GM23338 (cell line): Measurements from ENCODE around the gene KCNAB1.

Experiments used
- CTCF ChIP-seq, 2 experiments: fragments of 200-600 bp in 1 of 2; sonication (generic) in 1 of 2; conservative IDR thresholded peaks; 2 replicates each; pipeline versions ENCODE4 v1.5.1 to v1.6.1; 2016 to 2017; ENCODE audit warnings: antibody characterized with exemption in 2 of 2, low read depth in 2 of 2, mild to moderate bottlenecking in 2 of 2, moderate library complexity in 1 of 2
- EZH2 ChIP-seq: fragments of 200-600 bp; sonication (generic); IDR thresholded peaks from one replicate; pipeline ENCODE4 v1.8.0; 2017; ENCODE audit warnings: antibody characterized with exemption, mild to moderate bottlenecking, low read depth; ENCODE audit not compliant: unreplicated experiment
- EZH2phosphoT487 ChIP-seq: fragments of 200-600 bp; sonication (generic); IDR thresholded peaks from one replicate; pipeline ENCODE4 v1.8.1; 2018; ENCODE audit warnings: antibody characterized with exemption; ENCODE audit not compliant: unreplicated experiment
- NANOG ChIP-seq: IDR thresholded peaks from 2 replicates; pipeline ENCODE4 v1.6.1; 2016; ENCODE audit warnings: antibody characterized with exemption, borderline replicate concordance
- POLR2AphosphoS5 ChIP-seq: IDR thresholded peaks from 2 replicates; pipeline ENCODE4 v1.6.1; 2016; ENCODE audit warnings: antibody characterized with exemption, low read depth
- TF ChIP-seq, protein P1 (sequence below): IDR thresholded peaks from one replicate; pipeline ENCODE4 v1.6.1; 2018; ENCODE audit warnings: antibody characterized with exemption; ENCODE audit not compliant: unreplicated experiment

- TF ChIP-seq POLR2AphosphoS5 (no peak), CTCF (conservative IDR thresholded peaks at IDR 0.05; ENCODE audit: low read depth in 2 of 2) (no peak), EZH2 (no peak), EZH2phosphoT487 (no peak), NANOG (no peak)
- TF ChIP-seq, protein P1, sequence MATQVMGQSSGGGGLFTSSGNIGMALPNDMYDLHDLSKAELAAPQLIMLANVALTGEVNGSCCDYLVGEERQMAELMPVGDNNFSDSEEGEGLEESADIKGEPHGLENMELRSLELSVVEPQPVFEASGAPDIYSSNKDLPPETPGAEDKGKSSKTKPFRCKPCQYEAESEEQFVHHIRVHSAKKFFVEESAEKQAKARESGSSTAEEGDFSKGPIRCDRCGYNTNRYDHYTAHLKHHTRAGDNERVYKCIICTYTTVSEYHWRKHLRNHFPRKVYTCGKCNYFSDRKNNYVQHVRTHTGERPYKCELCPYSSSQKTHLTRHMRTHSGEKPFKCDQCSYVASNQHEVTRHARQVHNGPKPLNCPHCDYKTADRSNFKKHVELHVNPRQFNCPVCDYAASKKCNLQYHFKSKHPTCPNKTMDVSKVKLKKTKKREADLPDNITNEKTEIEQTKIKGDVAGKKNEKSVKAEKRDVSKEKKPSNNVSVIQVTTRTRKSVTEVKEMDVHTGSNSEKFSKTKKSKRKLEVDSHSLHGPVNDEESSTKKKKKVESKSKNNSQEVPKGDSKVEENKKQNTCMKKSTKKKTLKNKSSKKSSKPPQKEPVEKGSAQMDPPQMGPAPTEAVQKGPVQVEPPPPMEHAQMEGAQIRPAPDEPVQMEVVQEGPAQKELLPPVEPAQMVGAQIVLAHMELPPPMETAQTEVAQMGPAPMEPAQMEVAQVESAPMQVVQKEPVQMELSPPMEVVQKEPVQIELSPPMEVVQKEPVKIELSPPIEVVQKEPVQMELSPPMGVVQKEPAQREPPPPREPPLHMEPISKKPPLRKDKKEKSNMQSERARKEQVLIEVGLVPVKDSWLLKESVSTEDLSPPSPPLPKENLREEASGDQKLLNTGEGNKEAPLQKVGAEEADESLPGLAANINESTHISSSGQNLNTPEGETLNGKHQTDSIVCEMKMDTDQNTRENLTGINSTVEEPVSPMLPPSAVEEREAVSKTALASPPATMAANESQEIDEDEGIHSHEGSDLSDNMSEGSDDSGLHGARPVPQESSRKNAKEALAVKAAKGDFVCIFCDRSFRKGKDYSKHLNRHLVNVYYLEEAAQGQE, result no peak
Observed at GRCh38 chr3:156321945-156322344, 201.6 kb downstream of the KCNAB1 start.
